ENCODE results near the gene CBX4.

CBX4 gene

DNA sequence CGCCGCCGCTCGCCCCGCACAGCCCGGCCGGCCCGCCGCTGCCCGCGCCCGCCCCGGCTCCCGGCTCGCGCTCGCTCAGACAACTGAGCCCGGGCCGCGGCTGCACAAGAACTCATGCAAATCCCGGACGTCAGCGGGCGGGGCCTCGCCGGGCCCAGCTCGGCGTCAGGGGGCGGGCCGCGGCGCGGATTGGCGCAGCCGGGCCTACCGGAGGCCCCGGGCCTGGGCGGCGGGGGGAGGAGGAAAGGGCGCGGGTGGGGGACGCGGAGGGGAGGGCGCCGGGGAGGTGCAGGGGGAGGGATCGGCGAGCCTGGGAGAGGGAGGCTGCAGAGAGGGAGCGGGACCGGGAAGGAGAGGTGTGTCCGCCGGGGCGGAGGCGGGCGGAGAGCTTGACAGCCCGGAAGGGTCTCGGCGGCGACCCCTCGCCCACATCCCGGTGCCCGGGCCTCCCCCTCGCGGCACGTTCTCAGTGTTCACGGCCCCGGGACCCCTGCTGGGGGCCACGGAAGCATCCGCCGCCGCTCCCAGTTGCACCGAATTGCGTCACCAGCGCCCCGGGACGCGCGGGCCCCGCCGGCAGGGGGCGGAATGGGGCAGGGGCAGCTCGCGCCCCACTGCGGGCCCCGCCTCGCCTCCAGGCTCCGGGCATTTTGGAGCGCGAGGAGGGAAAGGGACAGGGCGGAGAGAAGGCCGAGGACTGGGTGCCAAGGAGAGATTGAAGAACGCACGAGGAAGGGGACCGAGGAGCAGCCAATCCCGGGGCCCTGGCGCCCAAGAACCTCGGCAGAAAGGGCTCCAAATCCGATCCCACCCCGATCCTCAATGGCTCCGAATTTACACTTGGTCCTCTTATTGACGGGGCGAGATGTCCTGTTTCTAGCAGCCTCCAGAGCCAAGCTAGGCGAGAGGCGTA, at the start of gene CBX4:
CBX4 (minus strand) TSS at position 85 of the 913 bp plus-strand sequence. CDS start 189 bp downstream, outside the sequence.
- Histone ChIP-seq H3K27me3 (ENCODE audit: insufficient read depth, low read length) (peaks cover 42% of the 10 kb centered on the region), H3K4me3 (ENCODE audit: low read length) (peak within 1 kb of the TSS; percentile 80), H3K9me3 (ENCODE audit: low read length) (peaks cover 6% of the 10 kb centered on the region), H3K36me3 (ENCODE audit: insufficient read depth, low read length) (peaks cover 20% of the 10 kb centered on the region), H2AFZ (ENCODE audit: low read depth, low read length) (peak within 1 kb of the TSS; percentile 21), H3K4me1 (ENCODE audit: insufficient read depth, low read length) (peaks cover 34% of the 10 kb centered on the region)

DNA sequence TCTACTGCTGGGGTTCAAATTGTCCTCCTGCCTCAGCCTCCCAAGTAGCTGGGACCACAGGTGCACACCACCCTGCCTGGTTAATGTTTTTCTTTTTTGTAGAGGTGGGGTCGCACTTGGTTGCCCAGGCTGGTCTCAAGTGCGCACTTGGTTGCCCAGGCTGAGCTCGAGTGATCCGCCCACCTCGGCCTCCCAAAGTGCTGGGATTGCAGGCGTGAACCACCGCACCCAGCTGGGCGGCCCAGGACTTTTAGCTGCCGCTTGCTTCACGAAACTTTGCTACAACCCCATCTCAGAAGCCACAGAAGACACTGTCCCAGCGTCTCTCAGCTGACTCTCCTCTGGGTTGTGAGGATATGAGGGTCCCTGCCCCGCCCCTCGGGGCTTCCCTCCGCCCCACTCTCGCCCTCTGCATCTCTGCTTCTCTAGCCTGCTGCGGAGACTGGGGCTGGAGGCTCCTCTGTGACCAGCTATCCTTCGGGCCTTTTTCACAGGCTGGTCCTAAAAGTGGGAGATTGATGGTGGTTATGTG, 48.8 kb upstream of the CBX4 start:
- H2AFZ ChIP-seq (ENCODE audit: low read depth, low read length), result no peak overlapping the region
- H3K27me3 ChIP-seq (ENCODE audit: insufficient read depth, low read length), result peaks cover 6% of the 10 kb centered on the region
- no peaks in the 10 kb centered on the region for H3K9me3 ChIP-seq (ENCODE audit: low read length)
- no peak overlapping the region for H3K4me3 ChIP-seq (ENCODE audit: low read length)
- no peaks in the 10 kb centered on the region for H3K4me1 ChIP-seq (ENCODE audit: insufficient read depth, low read length)
- H3K36me3 ChIP-seq (ENCODE audit: insufficient read depth, low read length), result no peaks in the 10 kb centered on the region

GRCh38 chr17:79887451-79887991, 48.3 kb upstream of the CBX4 start:
- no peaks in the 10 kb centered on the region for H3K36me3 ChIP-seq (ENCODE audit: insufficient read depth, low read length)
- H3K9me3 ChIP-seq (ENCODE audit: low read length), result no peaks in the 10 kb centered on the region
- H2AFZ ChIP-seq (ENCODE audit: low read depth, low read length), result no peak overlapping the region
- peaks cover 6% of the 10 kb centered on the region for H3K27me3 ChIP-seq (ENCODE audit: insufficient read depth, low read length)
- no peak overlapping the region for H3K4me3 ChIP-seq (ENCODE audit: low read length)
- H3K4me1 ChIP-seq (ENCODE audit: insufficient read depth, low read length), result no peaks in the 10 kb centered on the region

DNA sequence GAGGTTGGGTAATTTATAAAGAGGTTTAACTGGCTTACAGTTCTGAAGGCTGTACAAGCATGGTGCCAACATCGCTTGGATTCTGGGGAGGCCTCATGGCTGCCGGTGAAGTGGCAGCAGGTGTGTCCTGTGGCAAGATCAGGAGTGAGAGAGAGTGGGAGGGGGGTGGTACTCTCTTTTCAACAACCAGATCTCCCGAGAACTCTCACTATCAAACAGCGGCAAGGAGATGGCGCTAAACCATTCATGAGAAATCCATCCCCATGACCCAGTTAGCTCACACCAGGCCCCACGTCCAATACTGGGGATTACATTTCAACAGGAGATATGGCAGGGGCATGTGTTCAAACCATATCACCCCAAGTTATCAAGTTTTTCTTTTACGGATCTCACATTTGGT, 44.0 kb upstream of the CBX4 start:
- Histone ChIP-seq H2AFZ (ENCODE audit: low read depth, low read length) (no peak overlapping the region), H3K27me3 (ENCODE audit: insufficient read depth, low read length) (peaks cover 13% of the 10 kb centered on the region), H3K4me3 (ENCODE audit: low read length) (no peak overlapping the region), H3K9me3 (ENCODE audit: low read length) (no peaks in the 10 kb centered on the region), H3K4me1 (ENCODE audit: insufficient read depth, low read length) (no peaks in the 10 kb centered on the region), H3K36me3 (ENCODE audit: insufficient read depth, low read length) (no peaks in the 10 kb centered on the region)

GRCh38 chr17:79878329-79878947, 39.2 kb upstream of the CBX4 start:
- peaks cover 9% of the 10 kb centered on the region for H3K27me3 ChIP-seq (ENCODE audit: insufficient read depth, low read length)
- H3K36me3 ChIP-seq (ENCODE audit: insufficient read depth, low read length), result no peaks in the 10 kb centered on the region
- no peak overlapping the region for H2AFZ ChIP-seq (ENCODE audit: low read depth, low read length)
- H3K4me3 ChIP-seq (ENCODE audit: low read length), result no peak overlapping the region
- no peaks in the 10 kb centered on the region for H3K9me3 ChIP-seq (ENCODE audit: low read length)
- H3K4me1 ChIP-seq (ENCODE audit: insufficient read depth, low read length), result peaks cover 6% of the 10 kb centered on the region

GRCh38 chr17:79877041-79877440, 37.8 kb upstream of the CBX4 start:
- Histone ChIP-seq H3K4me3 (ENCODE audit: low read length) (no peak overlapping the region), H3K27me3 (ENCODE audit: insufficient read depth, low read length) (peaks cover 9% of the 10 kb centered on the region), H3K36me3 (ENCODE audit: insufficient read depth, low read length) (no peaks in the 10 kb centered on the region), H3K4me1 (ENCODE audit: insufficient read depth, low read length) (peaks cover 6% of the 10 kb centered on the region), H3K9me3 (ENCODE audit: low read length) (no peaks in the 10 kb centered on the region), H2AFZ (ENCODE audit: low read depth, low read length) (no peak overlapping the region)

DNA sequence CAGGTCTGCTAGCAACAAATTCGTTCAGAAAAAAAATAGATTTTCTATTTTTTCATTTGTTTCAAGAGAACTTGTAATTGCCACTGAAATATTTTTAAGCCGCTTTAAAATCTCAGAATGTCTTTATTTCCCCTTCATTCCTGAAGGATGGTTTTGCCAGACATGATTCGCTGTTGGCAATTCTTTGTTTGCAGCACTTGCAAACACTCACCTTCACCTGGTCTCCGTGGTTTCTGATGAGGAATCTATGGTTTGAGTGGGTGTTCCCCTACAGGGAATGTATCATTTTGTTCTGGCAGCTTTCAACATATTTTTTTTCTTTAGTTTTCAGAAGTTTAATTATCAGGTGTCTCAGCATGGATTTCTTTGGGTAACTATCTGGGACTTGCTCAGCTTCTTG, 36.3 kb upstream of the CBX4 start:
- no peaks in the 10 kb centered on the region for H3K36me3 ChIP-seq (ENCODE audit: insufficient read depth, low read length)
- no peak overlapping the region for H2AFZ ChIP-seq (ENCODE audit: low read depth, low read length)
- H3K4me3 ChIP-seq (ENCODE audit: low read length), result no peak overlapping the region
- H3K9me3 ChIP-seq (ENCODE audit: low read length), result no peaks in the 10 kb centered on the region
- H3K4me1 ChIP-seq (ENCODE audit: insufficient read depth, low read length), result peaks cover 6% of the 10 kb centered on the region
- peaks cover 7% of the 10 kb centered on the region for H3K27me3 ChIP-seq (ENCODE audit: insufficient read depth, low read length)

- peaks cover 6% of the 10 kb centered on the region for H3K4me1 ChIP-seq (ENCODE audit: insufficient read depth, low read length)
- no peak overlapping the region for H2AFZ ChIP-seq (ENCODE audit: low read depth, low read length)
- no peaks in the 10 kb centered on the region for H3K9me3 ChIP-seq (ENCODE audit: low read length)
- peaks cover 7% of the 10 kb centered on the region for H3K27me3 ChIP-seq (ENCODE audit: insufficient read depth, low read length)
- no peak overlapping the region for H3K4me3 ChIP-seq (ENCODE audit: low read length)
- H3K36me3 ChIP-seq (ENCODE audit: insufficient read depth, low read length), result no peaks in the 10 kb centered on the region
Measured at GRCh38 chr17:79874329-79874981, 35.2 kb upstream of the CBX4 start.

DNA sequence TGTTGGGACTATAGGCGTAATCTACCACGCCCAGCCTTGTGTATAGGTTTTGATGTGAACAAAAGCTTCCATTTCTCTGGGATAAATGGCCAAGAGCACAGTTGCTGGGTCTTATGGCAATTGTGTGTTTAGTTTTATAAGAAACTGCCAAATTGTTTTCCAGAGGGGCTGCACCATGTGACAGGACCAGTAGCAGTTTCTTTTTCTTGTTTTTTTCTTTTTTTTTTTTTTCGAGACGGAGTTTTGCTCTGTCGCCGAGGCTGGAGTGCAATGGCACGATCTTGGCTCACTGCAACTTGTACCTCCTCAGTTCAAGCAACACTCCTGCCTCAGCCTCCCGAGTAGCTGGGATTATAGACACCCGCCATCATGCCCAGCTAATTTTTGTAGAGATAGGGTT, 34.3 kb upstream of the CBX4 start:
- Histone ChIP-seq H3K27me3 (ENCODE audit: insufficient read depth, low read length) (peaks cover 5% of the 10 kb centered on the region), H3K4me1 (ENCODE audit: insufficient read depth, low read length) (peaks cover 6% of the 10 kb centered on the region), H3K9me3 (ENCODE audit: low read length) (no peaks in the 10 kb centered on the region), H3K36me3 (ENCODE audit: insufficient read depth, low read length) (no peaks in the 10 kb centered on the region), H3K4me3 (ENCODE audit: low read length) (no peak overlapping the region), H2AFZ (ENCODE audit: low read depth, low read length) (no peak overlapping the region)

DNA sequence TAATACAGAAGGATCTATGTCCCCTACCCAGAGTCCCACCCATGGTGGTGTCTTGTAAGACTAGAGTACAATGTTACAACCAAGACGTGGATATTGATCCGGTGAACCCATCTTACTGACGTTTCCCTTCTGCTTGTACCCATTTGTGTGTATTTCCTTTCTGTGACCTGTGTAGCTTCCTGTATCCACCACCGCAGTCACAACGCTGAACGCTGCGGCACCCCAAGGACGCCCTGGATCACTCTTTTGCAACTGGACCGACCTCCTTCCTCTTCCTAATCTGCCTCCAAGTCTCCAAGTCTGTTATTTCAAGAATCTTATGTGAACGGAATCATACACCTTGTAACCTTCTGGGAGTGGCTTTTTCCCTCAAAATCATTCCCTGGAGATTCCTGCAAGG, 33.5 kb upstream of the CBX4 start:
- H2AFZ ChIP-seq (ENCODE audit: low read depth, low read length), result no peak overlapping the region
- peaks cover 6% of the 10 kb centered on the region for H3K4me1 ChIP-seq (ENCODE audit: insufficient read depth, low read length)
- H3K9me3 ChIP-seq (ENCODE audit: low read length), result no peaks in the 10 kb centered on the region
- no peaks in the 10 kb centered on the region for H3K36me3 ChIP-seq (ENCODE audit: insufficient read depth, low read length)
- H3K4me3 ChIP-seq (ENCODE audit: low read length), result no peak overlapping the region
- H3K27me3 ChIP-seq (ENCODE audit: insufficient read depth, low read length), result no peaks in the 10 kb centered on the region

- H3K4me3 ChIP-seq (ENCODE audit: low read length), result no peak overlapping the region
- H2AFZ ChIP-seq (ENCODE audit: low read depth, low read length), result no peak overlapping the region
- H3K36me3 ChIP-seq (ENCODE audit: insufficient read depth, low read length), result no peaks in the 10 kb centered on the region
- H3K9me3 ChIP-seq (ENCODE audit: low read length), result no peaks in the 10 kb centered on the region
- no peaks in the 10 kb centered on the region for H3K4me1 ChIP-seq (ENCODE audit: insufficient read depth, low read length)
- no peaks in the 10 kb centered on the region for H3K27me3 ChIP-seq (ENCODE audit: insufficient read depth, low read length)
Measured at GRCh38 chr17:79871131-79871530, 31.9 kb upstream of the CBX4 start.

- H3K36me3 ChIP-seq (ENCODE audit: insufficient read depth, low read length), result no peaks in the 10 kb centered on the region
- no peaks in the 10 kb centered on the region for H3K9me3 ChIP-seq (ENCODE audit: low read length)
- no peak overlapping the region for H3K4me3 ChIP-seq (ENCODE audit: low read length)
- H2AFZ ChIP-seq (ENCODE audit: low read depth, low read length), result no peak overlapping the region
- no peaks in the 10 kb centered on the region for H3K4me1 ChIP-seq (ENCODE audit: insufficient read depth, low read length)
- H3K27me3 ChIP-seq (ENCODE audit: insufficient read depth, low read length), result peaks cover 1% of the 10 kb centered on the region
Measured at GRCh38 chr17:79870540-79870939, 31.3 kb upstream of the CBX4 start.

Data from neuron (in vitro differentiated cells).